Keratinocyte (primary cell): ENCODE measurements around the gene MUC15. TPM values are rescaled to one million over a fixed set of nuclear protein-coding genes. Genes with fewer than 3 reads are reported as not detected.

Source experiments
- DNase-seq: peaks from one replicate; pipeline ENCODE4 v3.0.0-alpha.2; 2011; ENCODE audit warnings: low read depth, missing footprints, low spot score
- FAIRE-seq: peaks from 2 replicates; lab custom pipeline; 2011; peaks lifted over from hg19 to GRCh38; lab: Jason Lieb, UNC
- H2AFZ ChIP-seq: 2 replicates; pipeline ENCODE4 v1.6.0; 2012; ENCODE audit warnings: low read length, control low read depth, inconsistent platforms; ENCODE audit not compliant: control insufficient read depth
- H3K27ac ChIP-seq: 2 replicates; pipeline ENCODE4 v1.5.1; 2011; ENCODE audit warnings: low read length; ENCODE audit not compliant: control insufficient read depth, insufficient read depth
- H3K27me3 ChIP-seq: 3 replicates; pipeline ENCODE4 v1.6.0; 2011; ENCODE audit warnings: low read length; ENCODE audit not compliant: control insufficient read depth, insufficient read depth; ENCODE audit errors: extremely low read depth
- H3K36me3 ChIP-seq, 2 experiments: 2 replicates in 1 of 2; 3 replicates in 1 of 2; pipeline ENCODE4 v1.5.1; 2011; ENCODE audit warnings: low read length in 2 of 2, mild to moderate bottlenecking in 1 of 2; ENCODE audit not compliant: control insufficient read depth in 2 of 2, insufficient read depth in 2 of 2; ENCODE audit errors: extremely low read depth in 1 of 2
- H3K4me1 ChIP-seq: 3 replicates; pipeline ENCODE4 v1.5.1; 2011; ENCODE audit warnings: low read length; ENCODE audit not compliant: control insufficient read depth, insufficient read depth; ENCODE audit errors: extremely low read depth
- H3K4me2 ChIP-seq: 3 replicates; pipeline ENCODE4 v1.6.0; 2011; ENCODE audit warnings: low read depth, low read length; ENCODE audit not compliant: control insufficient read depth, insufficient read depth; ENCODE audit errors: extremely low read depth
- H3K4me3 ChIP-seq, 3 experiments: fragments of 200-600 bp in 1 of 3; sonication (generic) in 1 of 3; 2 replicates in 2 of 3; 3 replicates in 1 of 3; pipeline ENCODE4 v1.5.1; 2011 to 2016; ENCODE audit warnings: low read length in 3 of 3, mild to moderate bottlenecking in 3 of 3, control low read depth in 2 of 3, inconsistent platforms in 1 of 3, low read depth in 1 of 3, mixed read lengths in 1 of 3, mixed run types in 1 of 3, moderate library complexity in 1 of 3; ENCODE audit not compliant: control insufficient read depth in 2 of 3, insufficient read depth in 2 of 3; ENCODE audit errors: extremely low read depth in 1 of 3
- H3K79me2 ChIP-seq: 2 replicates; pipeline ENCODE4 v1.6.0; 2012; ENCODE audit warnings: low read length; ENCODE audit not compliant: control insufficient read depth, insufficient read depth
- H3K9ac ChIP-seq: 3 replicates; pipeline ENCODE4 v1.6.0; 2011; ENCODE audit warnings: low read length; ENCODE audit not compliant: control insufficient read depth, insufficient read depth; ENCODE audit errors: extremely low read depth
- H3K9me1 ChIP-seq: 3 replicates; pipeline ENCODE4 v1.6.0; 2011; ENCODE audit warnings: low read length; ENCODE audit not compliant: control insufficient read depth, insufficient read depth; ENCODE audit errors: extremely low read depth
- H3K9me3 ChIP-seq: 2 replicates; pipeline ENCODE4 v1.5.1; 2012; ENCODE audit warnings: low read depth, low read length; ENCODE audit not compliant: control insufficient read depth
- H4K20me1 ChIP-seq: 3 replicates; pipeline ENCODE4 v1.6.0; 2011; ENCODE audit warnings: low read length; ENCODE audit not compliant: control insufficient read depth, insufficient read depth; ENCODE audit errors: extremely low read depth
- CTCF ChIP-seq, 3 experiments: IDR thresholded peaks in 1 of 3; conservative IDR thresholded peaks in 1 of 3; optimal IDR thresholded peaks in 1 of 3; 2 replicates in 2 of 3; 3 replicates in 1 of 3; pipeline versions ENCODE3 to v1.5.1; 2011; ENCODE audit warnings: low read length in 3 of 3, mild to moderate bottlenecking in 3 of 3, moderate library complexity in 2 of 3, control low read depth in 1 of 3, inconsistent platforms in 1 of 3; ENCODE audit not compliant: insufficient read depth in 2 of 3; ENCODE audit errors: extremely low read depth in 1 of 3
- EZH2 ChIP-seq: IDR thresholded peaks from one replicate; pipeline ENCODE4 v1.6.1; 2012; ENCODE audit warnings: inconsistent platforms, mild to moderate bottlenecking, low read length, moderate library complexity
- dilution Hi-C: fragments of 300-500 bp; cut with MboI; formaldehyde crosslinking; loops from one replicate; pipeline ENCODE4 v1.7.0; 2020; ENCODE audit warnings: low sequenced_read_pairs; ENCODE audit not compliant: extremely low pct_ligation_motif_present
- polyA plus RNA-seq, 5 experiments: library from polyadenylated mRNA; depleted of rRNA in 3 of 5; stranded (reverse) in 3 of 5; stranded (forward) in 1 of 5; unstranded in 1 of 5; fragments of >200 nt; gene quantifications; 1 replicate in 1 of 5; 2 replicates in 3 of 5; 3 replicates in 1 of 5; pipeline versions ENCODE4 v1.2.1 to v1.2.3, GENCODE V29; 2011 to 2012; ENCODE audit warnings: missing spikeins in 2 of 5, low read depth in 1 of 5, low replicate concordance in 1 of 5

The MUC15 gene
- polyA plus RNA-seq, 1 donor (not counting 4 experiments of a cell fraction or from before 2014, with no cell fraction given) = 1.5 TPM

- FAIRE-seq (no peak), DNase-seq (no peak)
- dilution Hi-C loops = no loop called here
- Histone ChIP-seq H4K20me1 (no peaks in the 10 kb centered on the region), H3K79me2 (no peaks in the 10 kb centered on the region), H3K4me3 (no peak overlapping the region), H3K9ac (no peak overlapping the region), H3K9me1 (no peaks in the 10 kb centered on the region), H3K9me3 (no peaks in the 10 kb centered on the region), H3K4me1 (no peaks in the 10 kb centered on the region), H3K27me3 (no peaks in the 10 kb centered on the region), H3K4me2 (no peak overlapping the region), H2AFZ (no peak overlapping the region), H3K27ac (no peak overlapping the region), H3K36me3 (no peaks in the 10 kb centered on the region)
- TF ChIP-seq CTCF (optimal IDR thresholded peaks at IDR 0.05 in 1 of 3, IDR thresholded peaks at IDR 0.05 in 1 of 3, conservative IDR thresholded peaks at IDR 0.05 in 1 of 3; ENCODE audit: extremely low read depth in 1 of 3, insufficient read depth in 2 of 3, low read length in 3 of 3) (no peak), EZH2 (no peak)
These were observed 41.7 kb upstream of the MUC15 start for GRCh38 chr11:26613759-26614158.

DNA sequence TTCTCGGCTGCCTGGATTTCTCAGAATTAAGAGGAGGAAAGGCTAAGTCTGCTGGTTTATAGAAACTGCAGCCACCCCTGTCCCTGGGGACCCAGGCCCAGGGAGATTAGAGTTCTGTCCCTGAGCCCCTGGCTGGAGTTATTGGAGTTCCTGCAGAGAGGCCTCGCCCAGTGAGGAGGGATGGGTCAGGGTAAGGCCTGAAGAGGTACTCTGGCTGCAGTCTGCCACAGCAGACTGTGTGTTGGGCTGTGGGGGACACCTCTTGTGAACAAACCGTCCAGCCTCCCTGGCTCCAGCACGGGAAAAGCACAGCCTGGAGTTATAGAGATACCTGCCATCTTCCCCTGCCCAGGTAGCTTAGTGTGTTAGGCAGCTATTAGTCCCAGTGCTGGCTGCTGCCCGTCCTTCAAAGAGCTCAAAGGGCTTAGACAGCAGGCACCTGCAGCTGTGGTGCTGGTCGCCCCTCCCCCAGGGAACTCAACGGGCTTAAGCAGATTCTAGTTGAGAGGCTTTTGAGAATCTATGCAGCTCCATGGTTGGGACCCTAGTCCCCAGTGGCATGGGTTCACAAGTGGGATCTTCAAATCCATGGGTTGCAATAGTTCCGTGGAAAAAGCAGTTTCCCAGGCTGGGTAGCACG, 36.6 kb upstream of the MUC15 start:
- no peaks in the 10 kb centered on the region for H3K9me1 ChIP-seq
- H3K36me3 ChIP-seq = no peaks in the 10 kb centered on the region
- no peaks in the 10 kb centered on the region for H3K4me1 ChIP-seq
- H3K27ac ChIP-seq = no peak overlapping the region
- no peaks in the 10 kb centered on the region for H3K27me3 ChIP-seq
- H2AFZ ChIP-seq = no peak overlapping the region
- no peaks in the 10 kb centered on the region for H3K79me2 ChIP-seq
- H3K9me3 ChIP-seq = no peaks in the 10 kb centered on the region
- TF ChIP-seq EZH2 = no peak
- TF ChIP-seq CTCF (optimal IDR thresholded peaks at IDR 0.05 in 1 of 3, IDR thresholded peaks at IDR 0.05 in 1 of 3, conservative IDR thresholded peaks at IDR 0.05 in 1 of 3; ENCODE audit: extremely low read depth in 1 of 3, insufficient read depth in 2 of 3, low read length in 3 of 3) = no peak
- H3K4me3 ChIP-seq = no peak overlapping the region
- no peak for DNase-seq
- H3K4me2 ChIP-seq = no peak overlapping the region
- no peak overlapping the region for H3K9ac ChIP-seq
- dilution Hi-C loops = no loop called here
- FAIRE-seq = no peak
- no peaks in the 10 kb centered on the region for H4K20me1 ChIP-seq
